ENCODE data around the gene CDKAL1.

The CDKAL1 gene

GRCh38 chr6:20932284-20932683 is 398.0 kb downstream of the CDKAL1 start:
- Histone ChIP-seq H3K27ac (no peak overlapping the region), H3K27me3 (ENCODE audit: insufficient read depth, low read depth) (no peaks in the 10 kb centered on the region)

DNA sequence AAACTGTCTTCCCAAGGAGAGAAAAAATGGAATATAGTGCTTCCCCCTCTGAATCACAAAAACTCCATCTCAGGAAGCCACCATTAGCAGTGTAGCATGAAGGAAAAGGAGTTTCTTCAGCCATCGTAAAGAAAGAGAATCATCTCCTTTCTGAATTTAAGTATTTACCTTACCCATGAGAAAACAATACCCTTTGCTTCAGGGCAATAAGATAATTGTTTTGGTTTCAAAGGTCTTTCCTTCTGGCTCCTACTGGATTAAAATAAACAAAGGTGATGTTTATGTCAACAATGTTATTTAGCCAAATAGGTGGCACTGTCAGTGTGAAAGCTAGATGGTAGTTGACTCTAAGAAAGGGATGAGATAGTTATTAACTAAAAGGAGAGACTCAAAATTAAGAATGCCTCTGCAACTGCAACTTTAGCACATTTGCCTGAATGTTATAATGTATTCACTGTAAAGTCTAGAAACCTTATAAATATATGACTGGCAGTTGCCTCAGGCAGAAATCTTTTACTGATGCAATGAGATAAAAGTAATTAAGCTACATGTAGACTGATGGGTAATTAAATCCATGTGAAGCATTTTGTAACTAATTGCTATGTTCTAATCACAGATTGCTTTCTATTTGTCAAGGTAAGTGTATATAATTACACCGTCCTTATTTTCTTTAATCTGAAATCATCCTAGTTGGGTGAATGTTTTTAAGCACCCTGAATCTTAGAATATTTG is 399.0 kb downstream of the CDKAL1 start:
- no peak overlapping the region for H3K4me2 ChIP-seq
- H3K79me2 ChIP-seq (ENCODE audit: insufficient read depth, low read depth) = no peaks in the 10 kb centered on the region
- no peak overlapping the region for H3K27ac ChIP-seq
- H3K4me3 ChIP-seq (IDR thresholded peaks at IDR 0.05; ENCODE audit: insufficient read depth, low read depth, low read length) = no peak overlapping the region
- H3K9ac ChIP-seq = no peak overlapping the region
- H3K36me3 ChIP-seq (ENCODE audit: insufficient read depth) = no peaks in the 10 kb centered on the region
- H4K20me1 ChIP-seq (ENCODE audit: insufficient read depth) = no peaks in the 10 kb centered on the region
- no peaks in the 10 kb centered on the region for H3K27me3 ChIP-seq (ENCODE audit: insufficient read depth, low read depth)
- TF ChIP-seq CTCF (conservative IDR thresholded peaks at IDR 0.05; ENCODE audit: low read depth, low read length) = no peak
- no peak overlapping the region for H2AFZ ChIP-seq (ENCODE audit: low read depth)
- no peaks in the 10 kb centered on the region for H3K4me1 ChIP-seq (ENCODE audit: low read depth, poor library complexity, severe bottlenecking)

More at GRCh38 chr6:20932284-20932683, 398.0 kb downstream of the CDKAL1 start:
- H3K36me3 ChIP-seq (ENCODE audit: insufficient read depth) = no peaks in the 10 kb centered on the region
- H3K4me2 ChIP-seq = no peak overlapping the region
- TF ChIP-seq CTCF (conservative IDR thresholded peaks at IDR 0.05; ENCODE audit: low read depth, low read length) = no peak
- no peaks in the 10 kb centered on the region for H4K20me1 ChIP-seq (ENCODE audit: insufficient read depth)
- no peak overlapping the region for H3K9ac ChIP-seq
- H2AFZ ChIP-seq (ENCODE audit: low read depth) = no peak overlapping the region
- H3K4me3 ChIP-seq (IDR thresholded peaks at IDR 0.05; ENCODE audit: insufficient read depth, low read depth, low read length) = no peak overlapping the region
- H3K79me2 ChIP-seq (ENCODE audit: insufficient read depth, low read depth) = no peaks in the 10 kb centered on the region
- no peaks in the 10 kb centered on the region for H3K4me1 ChIP-seq (ENCODE audit: low read depth, poor library complexity, severe bottlenecking)

GRCh38 chr6:20936949-20937348 is 402.7 kb downstream of the CDKAL1 start:
- Histone ChIP-seq H3K27ac (no peak overlapping the region), H3K4me3 (IDR thresholded peaks at IDR 0.05; ENCODE audit: insufficient read depth, low read depth, low read length) (no peak overlapping the region), H3K9ac (no peak overlapping the region), H4K20me1 (ENCODE audit: insufficient read depth) (no peaks in the 10 kb centered on the region), H3K4me1 (ENCODE audit: low read depth, poor library complexity, severe bottlenecking) (no peaks in the 10 kb centered on the region), H2AFZ (ENCODE audit: low read depth) (no peak overlapping the region), H3K36me3 (ENCODE audit: insufficient read depth) (no peaks in the 10 kb centered on the region), H3K27me3 (ENCODE audit: insufficient read depth, low read depth) (no peaks in the 10 kb centered on the region), H3K79me2 (ENCODE audit: insufficient read depth, low read depth) (no peaks in the 10 kb centered on the region), H3K4me2 (no peak overlapping the region)
- TF ChIP-seq CTCF (conservative IDR thresholded peaks at IDR 0.05; ENCODE audit: low read depth, low read length) = no peak

GRCh38 chr6:20939161-20939775 is 405.0 kb downstream of the CDKAL1 start:
- Histone ChIP-seq H3K4me2 (no peak overlapping the region), H3K27me3 (ENCODE audit: insufficient read depth, low read depth) (no peaks in the 10 kb centered on the region), H2AFZ (ENCODE audit: low read depth) (no peak overlapping the region), H3K27ac (no peak overlapping the region), H3K36me3 (ENCODE audit: insufficient read depth) (no peaks in the 10 kb centered on the region), H3K4me1 (ENCODE audit: low read depth, poor library complexity, severe bottlenecking) (no peaks in the 10 kb centered on the region), H4K20me1 (ENCODE audit: insufficient read depth) (no peaks in the 10 kb centered on the region), H3K9ac (no peak overlapping the region), H3K79me2 (ENCODE audit: insufficient read depth, low read depth) (no peaks in the 10 kb centered on the region), H3K4me3 (IDR thresholded peaks at IDR 0.05; ENCODE audit: insufficient read depth, low read depth, low read length) (no peak overlapping the region)
- TF ChIP-seq CTCF (conservative IDR thresholded peaks at IDR 0.05; ENCODE audit: low read depth, low read length) = no peak
